Measurements from ENCODE around the gene MLLT10.

- TF ChIP-seq CTCF (IDR thresholded peaks at IDR 0.05 in 2 of 3, conservative IDR thresholded peaks at IDR 0.05 in 1 of 3; ENCODE audit: control insufficient read depth in 2 of 3, extremely low read depth in 1 of 3, insufficient read depth in 1 of 3, low read depth in 3 of 3, low read length in 3 of 3) (no peak), SUPT20H (IDR thresholded peaks at IDR 0.05; ENCODE audit: borderline replicate concordance, control insufficient read depth, low read depth, low read length) (no peak), CEBPB (IDR thresholded peaks at IDR 0.05; ENCODE audit: borderline replicate concordance in 1 of 2, low read depth in 2 of 2, low read length in 2 of 2) (no peak), SMC3 (IDR thresholded peaks at IDR 0.05; ENCODE audit: borderline replicate concordance, low read length) (no peak), IRF5 (IDR thresholded peaks at IDR 0.05; ENCODE audit: borderline replicate concordance) (no peak), POLR2AphosphoS5 (IDR thresholded peaks at IDR 0.05; ENCODE audit: low read length) (no peak)
Observed at GRCh38 chr10:21493784-21494183, 40.2 kb upstream of the MLLT10 start.

Measured in GM12878 (cell line).